HG02571 (cell line): ENCODE data around the gene GRK2.

Experiments used
- ATAC-seq: cut with Tn5 transposase; IDR thresholded peaks from one replicate; pipeline ENCODE4 v1.9.1; 2021; ENCODE audit warnings: mild to moderate bottlenecking, moderate library complexity; ENCODE audit not compliant: unreplicated experiment

GRK2 gene

GRCh38 chr11:67269401-67270255 lies 3.4 kb downstream of the GRK2 start:
- ATAC-seq: no peak

GRCh38 chr11:67270256-67271204 lies 4.3 kb downstream of the GRK2 start:
- ATAC-seq: no peak

GRCh38 chr11:67271205-67271540 lies 4.9 kb downstream of the GRK2 start:
- ATAC-seq: no peak

- no peak for ATAC-seq
Observed at GRCh38 chr11:67271541-67272284, 5.4 kb downstream of the GRK2 start.

- ATAC-seq: no peak
Observed at GRCh38 chr11:67272327-67273259, 6.3 kb downstream of the GRK2 start.

- no peak for ATAC-seq
Observed at GRCh38 chr11:67273260-67273990, 7.2 kb downstream of the GRK2 start.

GRCh38 chr11:67274768-67275605 lies 8.7 kb downstream of the GRK2 start:
- ATAC-seq: no peak

- no peak for ATAC-seq
Observed at GRCh38 chr11:67275606-67276409, 9.5 kb downstream of the GRK2 start.

- ATAC-seq: peak; percentile 19
Observed at GRCh38 chr11:67276781-67277230, 10.5 kb downstream of the GRK2 start.

- peak; percentile 76 for ATAC-seq
Observed at GRCh38 chr11:67277231-67277961, 11.1 kb downstream of the GRK2 start.

GRCh38 chr11:67278135-67278938 lies 12.1 kb downstream of the GRK2 start:
- no peak for ATAC-seq

GRCh38 chr11:67278939-67279588 lies 12.8 kb downstream of the GRK2 start:
- no peak for ATAC-seq

GRCh38 chr11:67279589-67280340 lies 13.5 kb downstream of the GRK2 start:
- ATAC-seq: no peak

- no peak for ATAC-seq
Observed at GRCh38 chr11:67280341-67280787, 14.1 kb downstream of the GRK2 start.
